ENCODE measurements around the gene ODF2.

DNA sequence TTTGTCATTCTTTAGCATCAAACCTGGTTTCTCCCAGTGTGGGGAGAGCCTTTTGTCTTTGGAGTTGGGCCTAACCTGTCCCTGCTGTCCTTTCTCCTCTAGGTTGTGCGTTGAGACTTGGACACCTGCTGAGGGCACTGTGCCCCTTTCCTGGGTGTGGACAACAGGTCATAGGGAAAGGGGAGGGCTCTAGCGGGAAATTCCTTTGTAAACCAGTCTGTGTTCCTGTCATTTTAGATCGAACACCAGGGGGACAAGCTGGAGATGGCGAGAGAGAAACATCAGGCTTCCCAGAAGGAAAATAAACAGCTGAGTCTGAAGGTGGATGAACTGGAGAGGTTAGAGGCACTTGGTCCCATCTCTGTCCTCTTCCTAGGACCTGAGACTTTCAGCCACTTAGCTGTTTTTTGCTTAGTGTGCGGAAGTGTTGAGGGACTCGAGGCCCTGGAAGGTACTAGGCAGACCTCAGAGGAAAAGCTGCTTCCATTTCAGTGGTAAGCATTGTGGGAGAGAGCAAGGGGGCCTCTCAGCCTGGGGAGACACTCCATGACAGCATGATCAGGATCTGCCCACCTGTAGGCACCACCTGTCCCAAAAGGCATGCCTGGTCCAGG, 40.1 kb downstream of the ODF2 start:
- TF ChIP-seq MYC (IDR thresholded peaks at IDR 0.05; ENCODE audit: borderline replicate concordance, low read length): no peak
- no peak for TF ChIP-seq CEBPB (IDR thresholded peaks at IDR 0.05)
- no peak for TF ChIP-seq POLR2A (IDR thresholded peaks at IDR 0.05; ENCODE audit: low read length)
- no peak for TF ChIP-seq ZNF302 (CRISPR knock-in tag; IDR thresholded peaks at IDR 0.05)
- TF ChIP-seq, protein P1, sequence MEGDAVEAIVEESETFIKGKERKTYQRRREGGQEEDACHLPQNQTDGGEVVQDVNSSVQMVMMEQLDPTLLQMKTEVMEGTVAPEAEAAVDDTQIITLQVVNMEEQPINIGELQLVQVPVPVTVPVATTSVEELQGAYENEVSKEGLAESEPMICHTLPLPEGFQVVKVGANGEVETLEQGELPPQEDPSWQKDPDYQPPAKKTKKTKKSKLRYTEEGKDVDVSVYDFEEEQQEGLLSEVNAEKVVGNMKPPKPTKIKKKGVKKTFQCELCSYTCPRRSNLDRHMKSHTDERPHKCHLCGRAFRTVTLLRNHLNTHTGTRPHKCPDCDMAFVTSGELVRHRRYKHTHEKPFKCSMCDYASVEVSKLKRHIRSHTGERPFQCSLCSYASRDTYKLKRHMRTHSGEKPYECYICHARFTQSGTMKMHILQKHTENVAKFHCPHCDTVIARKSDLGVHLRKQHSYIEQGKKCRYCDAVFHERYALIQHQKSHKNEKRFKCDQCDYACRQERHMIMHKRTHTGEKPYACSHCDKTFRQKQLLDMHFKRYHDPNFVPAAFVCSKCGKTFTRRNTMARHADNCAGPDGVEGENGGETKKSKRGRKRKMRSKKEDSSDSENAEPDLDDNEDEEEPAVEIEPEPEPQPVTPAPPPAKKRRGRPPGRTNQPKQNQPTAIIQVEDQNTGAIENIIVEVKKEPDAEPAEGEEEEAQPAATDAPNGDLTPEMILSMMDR (IDR thresholded peaks at IDR 0.05): no peak
- TF ChIP-seq RAD21 (conservative IDR thresholded peaks at IDR 0.05 in 1 of 2, IDR thresholded peaks at IDR 0.05 in 1 of 2): peak in 1 of 2 experiments; percentile 20; a peak in 1 of 5 replicates
- no peak for TF ChIP-seq RARB (CRISPR knock-in tag; IDR thresholded peaks at IDR 0.05)
- TF ChIP-seq RFX5 (IDR thresholded peaks at IDR 0.05): no peak
